HCT116 (cell line): ENCODE data around the gene EPHA6. TPM values are rescaled to one million over a fixed set of nuclear protein-coding genes. Genes with fewer than 3 reads are reported as not detected.

Experiments
- ATAC-seq: fragments of 200-7000 bp; cut with Tn5 transposase; 2 replicates; pipeline ENCODE4 v1.9.1; 2020; ENCODE audit warnings: mild to moderate bottlenecking, moderate library complexity
- BruUV-seq: library from RNA; stranded (reverse); fragments of 400-500 nt; replicated peaks from 2 replicates; lab custom pipeline; 2021; lab: Mats Ljungman, UMichigan
- CTCF ChIA-PET: fragments of 300-600 bp; sonication (Branson Sonifier 250); formaldehyde crosslinking; loops from one replicate; lab custom pipeline; 2021; ENCODE audit warnings: antibody characterized with exemption; lab: Charles Lee
- POLR2A ChIA-PET: fragments of 300-600, 350-600 bp; sonication (Branson Sonifier 250); formaldehyde crosslinking; loops from one replicate; lab custom pipeline; 2021; ENCODE audit warnings: antibody characterized with exemption; lab: Charles Lee
- RAD21 ChIA-PET, 2 experiments: fragments of 300-600 bp; sonication (Branson Sonifier 250); formaldehyde crosslinking; loops; one replicate each; lab custom pipeline; 2023; ENCODE audit warnings: low total read pairs in 2 of 2; ENCODE audit not compliant: uncharacterized antibody in 2 of 2, unreplicated experiment in 2 of 2, low non-redundant PET in 1 of 2; lab: Charles Lee
- DNase-seq: peaks from one replicate; pipeline ENCODE4 v3.0.0-alpha.2; 2010; ENCODE audit warnings: low read depth, low spot score
- H2AFZ ChIP-seq: fragments of 200-600 bp; shearing (Covaris generic), sonication (generic); 2 replicates; pipeline ENCODE4 v1.6.1; 2017; ENCODE audit warnings: low read depth, mixed run types, mixed read lengths, antibody characterized with exemption, low read length; ENCODE audit not compliant: poor library complexity, severe bottlenecking
- H3K27ac ChIP-seq: 2 replicates; pipeline ENCODE4 v1.5.1; 2012; ENCODE audit warnings: low read depth, low read length
- H3K27me3 ChIP-seq: fragments of 200-600 bp; sonication (generic); 2 replicates; pipeline ENCODE4 v1.6.1; 2016; ENCODE audit warnings: mixed run types, low read length, mixed read lengths; ENCODE audit not compliant: insufficient read depth
- H3K36me3 ChIP-seq, 2 experiments: fragments of 200-500 bp in 1 of 2; fragments of 200-600 bp in 1 of 2; sonication (Bioruptor generic) in 1 of 2; sonication (generic) in 1 of 2; 2 replicates each; pipeline versions ENCODE4 v1.5.1 to v1.6.1; 2014 to 2016; ENCODE audit warnings: low read length in 2 of 2, inconsistent platforms in 1 of 2, mixed read lengths in 1 of 2, mixed run types in 1 of 2; ENCODE audit not compliant: insufficient read depth in 2 of 2, control insufficient read depth in 1 of 2
- H3K4me1 ChIP-seq, 2 experiments: fragments of 200-600 bp in 1 of 2; sonication (generic) in 1 of 2; 2 replicates each; pipeline versions ENCODE4 v1.5.1 to v1.6.1; 2012 to 2017; ENCODE audit warnings: low read length in 2 of 2, inconsistent platforms in 1 of 2, mild to moderate bottlenecking in 1 of 2, mixed read lengths in 1 of 2, mixed run types in 1 of 2, moderate library complexity in 1 of 2; ENCODE audit not compliant: insufficient read depth in 2 of 2, control insufficient read depth in 1 of 2
- H3K4me2 ChIP-seq: fragments of 200-600 bp; sonication (generic); 2 replicates; pipeline ENCODE4 v1.6.1; 2017; ENCODE audit warnings: mixed run types, low read length, mixed read lengths
- H3K4me3 ChIP-seq, 2 experiments: fragments of 200-600 bp in 1 of 2; sonication (generic) in 1 of 2; replicated peaks in 1 of 2; 2 replicates each; pipeline ENCODE4 v1.5.1; 2011 to 2016; ENCODE audit warnings: low read length in 2 of 2, control low read depth in 1 of 2, low read depth in 1 of 2, mild to moderate bottlenecking in 1 of 2, mixed read lengths in 1 of 2, mixed run types in 1 of 2
- H3K79me2 ChIP-seq: fragments of 200-600 bp; sonication (generic); 2 replicates; pipeline ENCODE4 v1.6.1; 2017; ENCODE audit warnings: mild to moderate bottlenecking, mixed run types, low read length, moderate library complexity, mixed read lengths; ENCODE audit not compliant: insufficient read depth
- H3K9ac ChIP-seq: fragments of 200-600 bp; sonication (generic); 2 replicates; pipeline ENCODE4 v1.6.1; 2016; ENCODE audit warnings: low read length, mixed read lengths
- H3K9me2 ChIP-seq: fragments of 200-600 bp; sonication (generic), shearing (Covaris generic); 2 replicates; pipeline ENCODE4 v1.6.1; 2017; ENCODE audit warnings: mixed run types, mild to moderate bottlenecking, moderate library complexity; ENCODE audit not compliant: insufficient read depth
- H3K9me3 ChIP-seq, 2 experiments: fragments of 200-500 bp in 1 of 2; fragments of 200-600 bp in 1 of 2; sonication (Bioruptor generic) in 1 of 2; sonication (generic) in 1 of 2; 2 replicates each; pipeline ENCODE4 v1.6.1; 2014 to 2017; ENCODE audit warnings: low read length in 2 of 2, mixed read lengths in 2 of 2, inconsistent platforms in 1 of 2, low read depth in 1 of 2, mild to moderate bottlenecking in 1 of 2, mixed run types in 1 of 2, moderate library complexity in 1 of 2; ENCODE audit not compliant: control insufficient read depth in 1 of 2, insufficient read depth in 1 of 2
- H4K20me1 ChIP-seq: fragments of 200-600 bp; sonication (generic), shearing (Covaris generic); 2 replicates; pipeline ENCODE4 v1.6.1; 2017; ENCODE audit warnings: mixed run types, mild to moderate bottlenecking, moderate library complexity; ENCODE audit not compliant: insufficient read depth
- CBX3 ChIP-seq: IDR thresholded peaks from 2 replicates; pipeline ENCODE4 v1.6.1; 2012; ENCODE audit warnings: low read depth
- EZH2 ChIP-seq: fragments of 200-600 bp; sonication (generic); IDR thresholded peaks from 2 replicates; pipeline ENCODE4 v1.6.1; 2017; ENCODE audit warnings: antibody characterized with exemption, mixed run types
- EZH2phosphoT487 ChIP-seq: fragments of 200-600 bp; IDR thresholded peaks from 2 replicates; pipeline ENCODE4 v1.6.1; 2018; ENCODE audit warnings: antibody characterized with exemption, borderline replicate concordance
- POLR2A ChIP-seq: IDR thresholded peaks from 2 replicates; pipeline ENCODE4 v1.7.0; 2011; ENCODE audit warnings: borderline replicate concordance; ENCODE audit not compliant: insufficient read depth, insufficient read length; ENCODE audit errors: extremely low read depth
- SP1 ChIP-seq: IDR thresholded peaks from 2 replicates; pipeline ENCODE4 v1.6.1; 2012; ENCODE audit warnings: low read depth
- SRF ChIP-seq: IDR thresholded peaks from 2 replicates; pipeline ENCODE4 v1.6.1; 2012; ENCODE audit warnings: low read depth
- ZNF274 ChIP-seq: fragments of 200-500 bp; sonication (Bioruptor generic); IDR thresholded peaks from 2 replicates; pipeline ENCODE4 v1.6.1; 2014; ENCODE audit warnings: mild to moderate bottlenecking, low read depth, low read length, inconsistent platforms
- intact Hi-C: fragments of 100-400 bp; cut with micrococcal nuclease; formaldehyde crosslinking; loops from 2 replicates; pipeline ENCODE4 v1.10.0; 2022
- total RNA-seq: library from RNA; stranded (reverse); gene quantifications from one replicate; pipeline ENCODE4 v1.2.1, GENCODE V29; 2021; ENCODE audit not compliant: unreplicated experiment
- TF ChIP-seq, protein P1 (sequence below): IDR thresholded peaks from 2 replicates; pipeline ENCODE4 v1.6.1; 2012
- TF ChIP-seq, protein P2 (sequence below): IDR thresholded peaks from 2 replicates; pipeline ENCODE4 v1.6.1; 2012; ENCODE audit warnings: low read depth

Gene EPHA6
- total RNA-seq, 1 experiment from 2014 or later = not detected

DNA sequence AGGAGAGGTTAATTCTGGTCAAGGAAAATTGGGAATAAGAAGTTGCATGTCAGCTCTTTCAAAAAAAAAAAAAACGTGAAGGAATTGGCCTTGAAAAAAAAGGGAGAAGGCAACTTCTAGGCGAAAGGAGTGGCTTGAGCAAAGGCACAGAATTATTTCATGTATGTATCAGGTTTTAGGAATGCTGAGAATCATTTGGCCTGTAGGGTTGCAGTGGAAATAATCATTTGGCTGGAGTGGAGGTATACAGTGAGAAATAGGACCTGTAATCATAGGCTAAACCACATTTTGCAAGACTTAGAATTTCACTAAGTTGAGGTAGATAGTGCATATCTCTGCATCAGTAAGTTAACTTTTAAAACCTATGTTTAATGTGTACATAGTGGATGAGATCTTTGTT lies 54.9 kb downstream of the EPHA6 start (continued):
- TF ChIP-seq, protein P1, sequence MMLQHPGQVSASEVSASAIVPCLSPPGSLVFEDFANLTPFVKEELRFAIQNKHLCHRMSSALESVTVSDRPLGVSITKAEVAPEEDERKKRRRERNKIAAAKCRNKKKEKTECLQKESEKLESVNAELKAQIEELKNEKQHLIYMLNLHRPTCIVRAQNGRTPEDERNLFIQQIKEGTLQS = no peak
- TF ChIP-seq SP1 (no peak), EZH2 (no peak)

DNA sequence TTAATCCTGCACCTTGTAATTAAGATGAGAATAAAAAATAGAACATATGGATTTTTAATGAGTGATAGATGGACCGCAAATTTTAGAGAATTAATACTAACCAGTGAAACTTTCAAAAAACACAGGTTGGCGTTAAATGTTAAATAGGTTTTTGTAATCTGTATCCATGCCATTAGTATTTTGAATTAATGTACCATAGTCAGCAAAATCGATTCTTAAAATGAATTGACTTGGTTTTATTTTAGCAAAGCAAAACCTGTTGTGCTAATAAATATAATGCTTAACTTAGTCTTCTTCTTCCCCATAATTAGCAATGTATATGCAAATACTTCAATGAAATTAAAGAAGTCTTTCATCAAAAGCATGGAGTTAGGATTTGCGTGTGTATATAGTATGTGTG lies 63.1 kb downstream of the EPHA6 start:
- H3K27ac ChIP-seq = no peak overlapping the region
- H2AFZ ChIP-seq = no peak overlapping the region
- no peaks in the 10 kb centered on the region for H4K20me1 ChIP-seq
- H3K9ac ChIP-seq = no peak overlapping the region
- BruUV-seq = no TSS peak
- no peak for ATAC-seq
- no peak for DNase-seq
- H3K9me2 ChIP-seq = no peaks in the 10 kb centered on the region
- POLR2A ChIA-PET = no interaction called here
- RAD21 ChIA-PET = no interaction called here
- H3K4me3 ChIP-seq = no peak overlapping the region
- H3K79me2 ChIP-seq = no peaks in the 10 kb centered on the region
- no peaks in the 10 kb centered on the region for H3K4me1 ChIP-seq
- TF ChIP-seq POLR2A (no peak), ZNF274 (no peak), CBX3 (no peak), SRF (no peak), EZH2phosphoT487 (no peak)
- TF ChIP-seq, protein P2, sequence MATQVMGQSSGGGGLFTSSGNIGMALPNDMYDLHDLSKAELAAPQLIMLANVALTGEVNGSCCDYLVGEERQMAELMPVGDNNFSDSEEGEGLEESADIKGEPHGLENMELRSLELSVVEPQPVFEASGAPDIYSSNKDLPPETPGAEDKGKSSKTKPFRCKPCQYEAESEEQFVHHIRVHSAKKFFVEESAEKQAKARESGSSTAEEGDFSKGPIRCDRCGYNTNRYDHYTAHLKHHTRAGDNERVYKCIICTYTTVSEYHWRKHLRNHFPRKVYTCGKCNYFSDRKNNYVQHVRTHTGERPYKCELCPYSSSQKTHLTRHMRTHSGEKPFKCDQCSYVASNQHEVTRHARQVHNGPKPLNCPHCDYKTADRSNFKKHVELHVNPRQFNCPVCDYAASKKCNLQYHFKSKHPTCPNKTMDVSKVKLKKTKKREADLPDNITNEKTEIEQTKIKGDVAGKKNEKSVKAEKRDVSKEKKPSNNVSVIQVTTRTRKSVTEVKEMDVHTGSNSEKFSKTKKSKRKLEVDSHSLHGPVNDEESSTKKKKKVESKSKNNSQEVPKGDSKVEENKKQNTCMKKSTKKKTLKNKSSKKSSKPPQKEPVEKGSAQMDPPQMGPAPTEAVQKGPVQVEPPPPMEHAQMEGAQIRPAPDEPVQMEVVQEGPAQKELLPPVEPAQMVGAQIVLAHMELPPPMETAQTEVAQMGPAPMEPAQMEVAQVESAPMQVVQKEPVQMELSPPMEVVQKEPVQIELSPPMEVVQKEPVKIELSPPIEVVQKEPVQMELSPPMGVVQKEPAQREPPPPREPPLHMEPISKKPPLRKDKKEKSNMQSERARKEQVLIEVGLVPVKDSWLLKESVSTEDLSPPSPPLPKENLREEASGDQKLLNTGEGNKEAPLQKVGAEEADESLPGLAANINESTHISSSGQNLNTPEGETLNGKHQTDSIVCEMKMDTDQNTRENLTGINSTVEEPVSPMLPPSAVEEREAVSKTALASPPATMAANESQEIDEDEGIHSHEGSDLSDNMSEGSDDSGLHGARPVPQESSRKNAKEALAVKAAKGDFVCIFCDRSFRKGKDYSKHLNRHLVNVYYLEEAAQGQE = no peak
- TF ChIP-seq, all 23 proteins: peak for 0
- Histone ChIP-seq H3K9me3 (peaks cover 0 to 12% of the 10 kb centered on the region in 2 experiments; a peak in 1 of 4 replicates), H3K4me2 (no peak overlapping the region), H3K27me3 (no peaks in the 10 kb centered on the region), H3K36me3 (no peaks in the 10 kb centered on the region)
- intact Hi-C loops = no loop called here
- CTCF ChIA-PET = no interaction called here
